H1 (cell line): Measurements from ENCODE around the gene CEP85L. TPM values are rescaled to one million over a fixed set of nuclear protein-coding genes. Genes with fewer than 3 reads are reported as not detected.

Experiments used
- CTCF ChIA-PET: fragments of 300-600 bp; sonication (Branson Sonifier 250); formaldehyde crosslinking; loops from one replicate; lab custom pipeline; 2021; ENCODE audit not compliant: partially characterized antibody; lab: Charles Lee
- POLR2A ChIA-PET: fragments of 300-600 bp; sonication (Branson Sonifier 250); formaldehyde crosslinking; loops from one replicate; lab custom pipeline; 2021; ENCODE audit warnings: inconsistent platforms; ENCODE audit not compliant: partially characterized antibody; lab: Charles Lee
- DNase-seq, 2 experiments: peaks; one replicate each; pipeline versions ENCODE4 v3.0.0 to v3.0.0-alpha.2; 2010 to 2022; ENCODE audit warnings: low spot score in 2 of 2, low read depth in 1 of 2, mixed read lengths in 1 of 2
- FAIRE-seq: peaks from 2 replicates; lab custom pipeline; 2011; peaks lifted over from hg19 to GRCh38; lab: Jason Lieb, UNC
- H2AFZ ChIP-seq: 2 replicates; pipeline ENCODE4 v1.8.1; 2012; ENCODE audit warnings: low read length, inconsistent platforms
- H2AK5ac ChIP-seq: 2 replicates; pipeline ENCODE4 v1.6.1; 2013; ENCODE audit warnings: low read depth, low read length
- H2BK120ac ChIP-seq: replicated peaks from 2 replicates; pipeline ENCODE3; 2013; ENCODE audit warnings: low read depth, low read length, inconsistent platforms
- H2BK12ac ChIP-seq: 2 replicates; pipeline ENCODE4 v1.6.1; 2013; ENCODE audit warnings: low read depth, low read length
- H2BK15ac ChIP-seq: 2 replicates; pipeline ENCODE4 v1.6.1; 2013; ENCODE audit warnings: low read length
- H2BK20ac ChIP-seq: 2 replicates; pipeline ENCODE4 v1.6.1; 2013; ENCODE audit warnings: low read length
- H2BK5ac ChIP-seq: 2 replicates; pipeline ENCODE4 v1.6.1; 2013; ENCODE audit warnings: low read depth, low read length
- H3K14ac ChIP-seq: 2 replicates; pipeline ENCODE4 v1.6.1; 2013; ENCODE audit warnings: inconsistent platforms; ENCODE audit not compliant: insufficient read length
- H3K18ac ChIP-seq: 2 replicates; pipeline ENCODE4 v1.6.1; 2013; ENCODE audit warnings: low read length; ENCODE audit errors: extremely low read depth
- H3K23ac ChIP-seq: 2 replicates; pipeline ENCODE4 v1.6.1; 2013; ENCODE audit warnings: inconsistent platforms; ENCODE audit not compliant: insufficient read length
- H3K23me2 ChIP-seq: 2 replicates; pipeline ENCODE4 v1.6.1; 2013; ENCODE audit warnings: low read depth, low read length
- H3K27ac ChIP-seq: 2 replicates; pipeline ENCODE4 v1.6.1; 2011; ENCODE audit warnings: low read depth, low read length, inconsistent platforms
- H3K27me3 ChIP-seq, 4 experiments: replicated peaks in 1 of 4; 1 replicate in 1 of 4; 2 replicates in 3 of 4; pipeline versions ENCODE4 v1.6.1 to v1.8.1; 2011 to 2013; ENCODE audit warnings: low read length in 3 of 4, mild to moderate bottlenecking in 3 of 4, inconsistent platforms in 2 of 4, mixed read lengths in 2 of 4, moderate library complexity in 1 of 4; ENCODE audit not compliant: control insufficient read depth in 3 of 4, insufficient read depth in 3 of 4; ENCODE audit errors: extremely low read depth in 1 of 4
- H3K36me3 ChIP-seq, 4 experiments: 2 replicates each; pipeline versions ENCODE4 v1.6.1 to v1.8.1; 2011 to 2013; ENCODE audit warnings: mild to moderate bottlenecking in 4 of 4, low read length in 3 of 4, moderate library complexity in 2 of 4, control low read depth in 1 of 4, inconsistent platforms in 1 of 4; ENCODE audit not compliant: insufficient read depth in 4 of 4, control insufficient read depth in 2 of 4
- H3K4ac ChIP-seq: replicated peaks from 2 replicates; pipeline ENCODE3; 2013; ENCODE audit warnings: low read length, low read depth, mixed read lengths, inconsistent platforms; ENCODE audit not compliant: insufficient read length
- H3K4me1 ChIP-seq, 4 experiments: replicated peaks in 1 of 4; 1 replicate in 1 of 4; 2 replicates in 3 of 4; pipeline versions ENCODE4 v1.6.1 to v1.8.1; 2011 to 2013; ENCODE audit warnings: low read length in 3 of 4, inconsistent platforms in 2 of 4, mixed read lengths in 1 of 4; ENCODE audit not compliant: insufficient read depth in 4 of 4, control insufficient read depth in 3 of 4
- H3K4me2 ChIP-seq, 2 experiments: 2 replicates each; pipeline versions ENCODE4 v1.6.1 to v1.8.1; 2011 to 2013; ENCODE audit warnings: low read depth in 2 of 2, low read length in 2 of 2, control low read depth in 1 of 2, inconsistent platforms in 1 of 2, mild to moderate bottlenecking in 1 of 2; ENCODE audit not compliant: insufficient read depth in 1 of 2
- H3K4me3 ChIP-seq, 4 experiments: fragments of 200-600, 300-600 bp in 1 of 4; sonication (generic), shearing (Covaris generic), sonication (Bioruptor Twin) in 1 of 4; 2 replicates each; pipeline versions ENCODE4 v1.5.1 to v1.8.1; 2011 to 2016; ENCODE audit warnings: low read length in 4 of 4, low read depth in 3 of 4, control low read depth in 2 of 4, inconsistent platforms in 2 of 4, mild to moderate bottlenecking in 2 of 4, mixed read lengths in 1 of 4, moderate library complexity in 1 of 4; ENCODE audit not compliant: insufficient read depth in 2 of 4; ENCODE audit errors: extremely low read depth in 1 of 4
- H3K56ac ChIP-seq: replicated peaks from 2 replicates; pipeline ENCODE3; 2013; ENCODE audit warnings: low read depth, mild to moderate bottlenecking, mixed read lengths, low read length, inconsistent platforms; ENCODE audit not compliant: insufficient read length
- H3K79me1 ChIP-seq: 2 replicates; pipeline ENCODE4 v1.6.1; 2013; ENCODE audit warnings: low read depth, low read length, control low read depth
- H3K79me2 ChIP-seq, 2 experiments: 2 replicates each; pipeline versions ENCODE4 v1.6.1 to v1.8.1; 2012 to 2013; ENCODE audit warnings: low read length in 2 of 2, mild to moderate bottlenecking in 2 of 2, inconsistent platforms in 1 of 2; ENCODE audit not compliant: insufficient read depth in 2 of 2, control insufficient read depth in 1 of 2
- H3K9ac ChIP-seq, 4 experiments: replicated peaks in 1 of 4; 1 replicate in 1 of 4; 2 replicates in 3 of 4; pipeline versions ENCODE4 v1.6.1 to v1.8.1; 2011 to 2013; ENCODE audit warnings: low read depth in 3 of 4, low read length in 3 of 4, control low read depth in 2 of 4, mild to moderate bottlenecking in 2 of 4, moderate library complexity in 2 of 4, inconsistent platforms in 1 of 4; ENCODE audit errors: extremely low read depth in 1 of 4
- H3K9me3 ChIP-seq, 2 experiments: 2 replicates each; pipeline versions ENCODE4 v1.6.1 to v1.8.1; 2012 to 2013; ENCODE audit warnings: mild to moderate bottlenecking in 2 of 2, moderate library complexity in 2 of 2, control low read depth in 1 of 2, inconsistent platforms in 1 of 2, low read depth in 1 of 2, low read length in 1 of 2, mixed read lengths in 1 of 2; ENCODE audit not compliant: insufficient read depth in 2 of 2
- H4K20me1 ChIP-seq, 2 experiments: replicated peaks in 1 of 2; 2 replicates each; pipeline versions ENCODE3 to v1.8.1; 2011 to 2013; ENCODE audit warnings: inconsistent platforms in 2 of 2, low read length in 2 of 2, mild to moderate bottlenecking in 1 of 2; ENCODE audit not compliant: insufficient read depth in 2 of 2, control insufficient read depth in 1 of 2
- H4K5ac ChIP-seq: 2 replicates; pipeline ENCODE4 v1.6.1; 2013; ENCODE audit warnings: low read length, low read depth, mixed read lengths, inconsistent platforms; ENCODE audit not compliant: insufficient read length
- H4K8ac ChIP-seq: 2 replicates; pipeline ENCODE4 v1.8.0; 2013; ENCODE audit warnings: mild to moderate bottlenecking, moderate library complexity, low read length, inconsistent platforms; ENCODE audit not compliant: insufficient read depth; ENCODE audit errors: extremely low read depth
- H4K91ac ChIP-seq: replicated peaks from 2 replicates; pipeline ENCODE3; 2013; ENCODE audit warnings: low read length, mixed read lengths, inconsistent platforms; ENCODE audit not compliant: insufficient read length
- KDM5A ChIP-seq: fragments of 200-600 bp; IDR thresholded peaks from 2 replicates; pipeline ENCODE4 v1.7.1; 2012; ENCODE audit warnings: mild to moderate bottlenecking, low read length, inconsistent platforms, mixed read lengths
- SIRT6 ChIP-seq: IDR thresholded peaks from one replicate; pipeline ENCODE4 v1.7.1; 2012; ENCODE audit warnings: low read length, inconsistent platforms
- WGBS, 2 experiments: shearing (Covaris generic) in 1 of 2; methylation state at CpG; one replicate each; pipeline versions ENCODE4 v1.1.6 to v1.1.7; 2013 to 2015; ENCODE audit warnings: low lambda C conversion rate in 2 of 2, mixed read lengths in 2 of 2, inconsistent platforms in 1 of 2, low coverage in 1 of 2, missing lambda C conversion rate in 1 of 2; ENCODE audit not compliant: insufficient replicate concordance in 2 of 2, insufficient coverage in 1 of 2, insufficient read length in 1 of 2; ENCODE audit errors: extremely low coverage in 1 of 2, missing lambda C conversion rate in 1 of 2; 5-methylcytosine and 5-hydroxymethylcytosine counted together
- polyA plus RNA-seq, 7 experiments: library from polyadenylated mRNA; depleted of rRNA in 3 of 7; stranded (reverse) in 5 of 7; unstranded in 2 of 7; fragments of >200 nt in 5 of 7; fragments of 200-250 nt in 2 of 7; gene quantifications; 1 replicate in 5 of 7; 2 replicates in 1 of 7; 4 replicates in 1 of 7; pipeline versions ENCODE4 v1.2.1 to v1.2.3, GENCODE V29; 2011 to 2013; ENCODE audit warnings: missing spikeins in 2 of 7, mixed read lengths in 2 of 7
- total RNA-seq: library from RNA; stranded (reverse); fragmentation: NEBNext Ultra II Directional; extraction: Animal tissue kit (Norgen Biotek cat#: 25700); gene quantifications from 2 replicates; pipeline ENCODE4 v1.2.1, GENCODE V29; 2021

Gene CEP85L
- total and polyA plus RNA-seq, 2 of the 8 experiments (the other 6 are each of a cell fraction or from before 2014, with no cell fraction given), result 3.2 to 27.6 TPM

GRCh38 chr6:118501765-118502164 lies 149.6 kb downstream of the CEP85L start:
- no peak for FAIRE-seq
- H2BK120ac ChIP-seq, result no peak overlapping the region
- peaks cover 2% of the 10 kb centered on the region for H3K79me1 ChIP-seq
- no peak for TF ChIP-seq SIRT6
- TF ChIP-seq KDM5A, result no peak
- TF ChIP-seq, all 59 proteins: peak for 0
- Histone ChIP-seq H4K5ac (no peak overlapping the region), H3K14ac (no peak overlapping the region), H3K27ac (no peak overlapping the region), H3K56ac (no peak overlapping the region), H3K23me2 (no peaks in the 10 kb centered on the region), H3K36me3 (no peaks in the 10 kb centered on the region), H2BK5ac (no peak overlapping the region), H4K8ac (no peak overlapping the region), H3K4me1 (no peaks in the 10 kb centered on the region), H3K4ac (no peak overlapping the region), H2BK15ac (no peak overlapping the region), H2BK12ac (no peak overlapping the region), H2AK5ac (no peak overlapping the region), H4K91ac (no peak overlapping the region), H3K4me2 (no peak overlapping the region), H3K9me3 (peaks cover 4 to 5% of the 10 kb centered on the region in 2 experiments; a peak in 2 of 4 replicates), H3K18ac (no peak overlapping the region), H3K23ac (no peak overlapping the region), H2AFZ (no peak overlapping the region), H3K79me2 (no peaks in the 10 kb centered on the region), H3K4me3 (no peak overlapping the region), H2BK20ac (no peak overlapping the region), H4K20me1 (no peaks in the 10 kb centered on the region), H3K9ac (no peak overlapping the region), H3K27me3 (no peaks in the 10 kb centered on the region)
- WGBS, 2 experiments, result 83% methylated on average over 1 of the region's 1 CpG; no CpG with 5 or more reads in 1 of the 2 experiments
- no peak for DNase-seq
- POLR2A ChIA-PET, result no interaction called here
- CTCF ChIA-PET, result interaction anchor here (2.6 kb wide), 1 partner anchor 218 kb away, joined by 13 read pairs; no protein-coding TSS in a partner anchor
